Measurements from ENCODE around the gene ETHE1.

ETHE1 gene

DNA sequence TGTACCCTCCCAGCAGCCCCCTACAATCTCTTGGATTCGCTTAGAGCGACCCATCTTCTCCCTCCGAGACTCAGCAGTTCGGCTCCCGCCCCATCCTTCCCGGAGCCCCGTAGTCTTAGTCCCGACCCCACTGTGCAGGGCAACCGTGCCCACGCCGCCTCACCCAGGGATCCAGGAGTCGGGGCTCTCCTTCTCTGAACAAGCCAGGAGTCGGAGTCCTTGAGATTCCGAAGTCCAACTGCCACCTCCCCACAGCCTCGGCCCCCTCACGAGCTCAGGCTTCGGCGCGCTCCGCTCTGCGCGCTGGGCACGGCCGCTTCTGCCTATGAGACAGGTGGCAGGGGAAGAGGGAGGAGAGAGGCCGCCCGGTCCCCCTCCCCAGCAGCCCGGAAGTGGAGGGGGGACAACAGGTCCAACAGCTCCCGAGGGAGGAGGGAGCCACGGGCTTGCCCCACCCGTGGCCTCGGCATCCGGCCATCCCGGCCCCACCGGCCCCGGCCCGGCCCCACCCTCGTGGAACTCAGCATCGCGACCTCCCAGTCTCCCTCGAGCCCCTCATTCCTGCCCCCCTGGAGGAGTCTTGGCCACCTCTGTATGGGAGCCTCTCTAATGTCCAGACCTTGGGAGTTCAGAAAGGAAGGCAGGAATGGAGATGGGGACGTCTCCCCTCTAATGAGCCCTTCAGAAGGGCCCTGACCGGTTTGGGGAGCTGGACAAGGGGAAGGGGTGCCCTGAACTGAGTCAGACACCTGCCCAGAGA, 22.4 kb downstream of the ETHE1 start, which contains the start of gene PHLDB3:
Gene PHLDB3 (minus strand): TSS at position 321 of the 760 bp plus-strand sequence. CDS start 628 bp downstream, outside the sequence.
- H3K27ac ChIP-seq (ENCODE audit: low read length): no peak within 1 kb of the TSS
- H3K4me1 ChIP-seq (ENCODE audit: control insufficient read depth, insufficient read depth, low read length): 0 out of 2 replicates have a peak, but pooled peaks cover 4% of the 10 kb centered on the region
- no peaks in the 10 kb centered on the region for H3K36me3 ChIP-seq (ENCODE audit: control insufficient read depth, insufficient read depth, low read length)
- DNase-seq (ENCODE audit: low read depth, low spot score): no peak
- no CpG with 5 or more reads among the region's 42 CpGs for WGBS (ENCODE audit: insufficient coverage, insufficient read length)
- peaks cover 3% of the 10 kb centered on the region; the same call in 1 of the 2 replicates for H3K27me3 ChIP-seq (ENCODE audit: control insufficient read depth, insufficient read depth, low read length)
- peak within 1 kb of the TSS; percentile 74 for H3K4me3 ChIP-seq (ENCODE audit: low read length)
- H3K9me3 ChIP-seq (ENCODE audit: control insufficient read depth, insufficient read depth, low read length): no peaks in the 10 kb centered on the region

DNA sequence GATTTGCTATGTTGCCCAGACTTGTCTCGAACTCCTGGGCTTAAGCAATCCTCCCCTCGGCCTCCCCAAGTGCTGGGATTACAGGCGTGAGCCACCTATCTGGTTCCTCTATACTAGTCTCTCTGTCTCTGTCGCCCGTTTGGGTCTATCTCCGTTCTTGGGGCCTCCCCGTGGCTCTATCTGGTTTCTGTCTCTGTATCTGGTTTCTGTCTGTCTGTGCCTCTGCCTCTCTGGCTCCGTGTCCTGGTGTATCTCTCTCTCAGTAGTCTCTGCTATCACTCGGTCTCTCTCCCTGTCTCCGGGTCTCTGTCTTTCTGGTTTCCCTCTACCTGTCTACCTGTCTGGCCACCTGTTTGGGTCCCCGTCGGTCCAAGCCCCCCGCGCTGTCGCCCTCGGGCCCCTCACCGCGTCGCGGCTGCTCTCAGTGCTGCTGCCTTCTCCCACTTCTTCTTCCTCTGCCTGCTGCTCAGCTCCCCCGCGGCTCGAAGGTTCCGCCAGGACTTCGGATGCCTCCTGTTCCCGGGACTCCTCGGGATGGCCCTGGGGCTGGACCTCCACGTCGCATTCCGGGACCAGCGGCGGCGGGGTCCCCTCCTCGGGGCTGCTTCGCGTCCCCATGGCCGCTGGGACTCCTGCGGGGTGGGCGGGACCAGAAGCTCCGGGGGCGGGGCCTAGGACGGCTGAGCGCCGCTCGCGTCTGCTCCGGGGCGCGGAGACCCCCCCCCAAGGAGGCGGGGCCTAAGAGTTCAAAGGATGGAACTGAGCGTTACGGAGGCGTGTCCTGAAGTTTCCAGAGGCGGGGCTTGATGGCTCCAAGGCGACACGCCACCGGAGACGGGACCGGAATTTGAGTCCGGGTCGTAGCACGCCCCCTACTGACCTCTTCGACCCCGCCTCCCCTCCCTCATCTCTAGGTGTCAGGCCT, 23.2 kb downstream of the ETHE1 start:
- H3K27me3 ChIP-seq (ENCODE audit: control insufficient read depth, insufficient read depth, low read length): peaks cover 3% of the 10 kb centered on the region; the same call in 1 of the 2 replicates
- DNase-seq (ENCODE audit: low read depth, low spot score): peak; percentile 85
- H3K9me3 ChIP-seq (ENCODE audit: control insufficient read depth, insufficient read depth, low read length): no peaks in the 10 kb centered on the region
- no peak overlapping the region for H3K27ac ChIP-seq (ENCODE audit: low read length)
- WGBS (ENCODE audit: insufficient coverage, insufficient read length): no CpG with 5 or more reads among the region's 64 CpGs
- no peaks in the 10 kb centered on the region for H3K36me3 ChIP-seq (ENCODE audit: control insufficient read depth, insufficient read depth, low read length)
- 0 out of 2 replicates have a peak, but pooled peaks cover 4% of the 10 kb centered on the region for H3K4me1 ChIP-seq (ENCODE audit: control insufficient read depth, insufficient read depth, low read length)
- peak overlapping the region; percentile 74 for H3K4me3 ChIP-seq (ENCODE audit: low read length)

DNA sequence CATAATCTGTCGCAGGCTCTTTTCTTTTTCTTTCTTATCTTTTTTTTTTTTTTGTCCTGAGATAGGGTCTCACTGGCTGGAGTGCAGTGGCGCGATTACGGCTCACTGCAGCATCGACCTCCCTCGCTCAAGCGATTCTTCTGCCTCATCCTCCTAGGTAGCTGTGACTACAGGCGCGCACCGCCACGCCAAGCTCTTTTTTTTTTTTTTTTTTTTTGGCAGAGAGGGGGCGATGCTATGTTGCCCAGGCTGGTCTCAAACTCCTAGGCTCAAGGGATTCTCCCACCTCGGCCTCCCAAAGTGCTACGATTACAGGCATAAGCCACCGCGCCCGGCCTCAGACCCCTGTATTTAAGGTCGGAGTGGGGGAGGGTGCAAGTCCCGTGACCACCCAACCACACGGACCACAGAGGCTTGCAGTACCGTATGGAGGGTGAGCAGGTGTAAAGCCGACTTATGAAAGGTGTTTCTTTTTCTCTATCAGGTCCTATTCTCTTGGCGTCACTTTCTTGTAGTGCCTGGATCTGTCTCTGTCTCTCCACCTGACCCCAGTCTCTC, 24.5 kb downstream of the ETHE1 start:
- Histone ChIP-seq H3K27me3 (ENCODE audit: control insufficient read depth, insufficient read depth, low read length) (peaks cover 3% of the 10 kb centered on the region; the same call in 1 of the 2 replicates), H3K4me1 (ENCODE audit: control insufficient read depth, insufficient read depth, low read length) (0 out of 2 replicates have a peak, but pooled peaks cover 4% of the 10 kb centered on the region), H3K9me3 (ENCODE audit: control insufficient read depth, insufficient read depth, low read length) (no peaks in the 10 kb centered on the region), H3K36me3 (ENCODE audit: control insufficient read depth, insufficient read depth, low read length) (no peaks in the 10 kb centered on the region), H3K27ac (ENCODE audit: low read length) (no peak overlapping the region), H3K4me3 (ENCODE audit: low read length) (no peak overlapping the region)
- no peak for DNase-seq (ENCODE audit: low read depth, low spot score)
- WGBS (ENCODE audit: insufficient coverage, insufficient read length): no CpG with 5 or more reads among the region's 23 CpGs

DNA sequence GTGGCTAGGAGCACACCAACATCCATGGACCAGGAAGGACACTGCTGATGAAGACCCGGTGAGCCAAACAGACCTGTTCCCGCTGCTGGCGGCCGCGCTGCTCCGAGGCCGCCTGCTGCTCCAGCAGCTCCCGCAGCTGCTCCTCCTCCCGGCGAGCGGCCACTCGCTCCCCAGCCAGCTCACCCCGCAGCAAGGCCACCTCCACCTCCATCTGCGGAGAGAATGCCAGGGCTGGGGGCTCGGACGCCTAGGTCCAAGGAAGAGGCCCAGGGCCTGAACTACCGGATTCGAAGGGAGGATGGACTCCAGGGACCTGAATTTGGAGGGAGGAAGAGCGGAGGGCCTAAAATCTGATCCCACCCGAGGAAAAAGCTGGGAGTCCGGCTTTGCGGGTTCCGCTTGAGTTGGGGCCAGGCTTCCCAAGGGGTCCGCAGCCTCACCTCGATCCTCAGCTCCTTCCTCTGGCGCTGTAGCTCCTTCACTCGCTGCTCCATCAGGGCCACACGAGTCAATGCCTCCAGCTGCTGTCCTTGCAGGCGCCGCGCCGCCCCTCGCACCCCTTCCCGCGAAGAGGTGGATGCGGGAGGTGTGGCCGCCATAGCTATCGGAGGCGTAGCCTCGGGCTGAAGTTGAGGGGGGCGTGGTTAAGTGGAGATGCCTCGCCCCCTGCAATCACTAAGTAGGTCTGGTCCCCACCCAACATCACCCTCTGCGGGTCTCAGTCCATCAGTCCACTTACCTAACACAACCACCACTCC, 25.2 kb downstream of the ETHE1 start:
- Histone ChIP-seq H3K4me3 (ENCODE audit: low read length) (peak overlapping the region; percentile 44; the same call in 1 of the 2 replicates), H3K9me3 (ENCODE audit: control insufficient read depth, insufficient read depth, low read length) (no peaks in the 10 kb centered on the region), H3K27me3 (ENCODE audit: control insufficient read depth, insufficient read depth, low read length) (peaks cover 3% of the 10 kb centered on the region; the same call in 1 of the 2 replicates), H3K4me1 (ENCODE audit: control insufficient read depth, insufficient read depth, low read length) (0 out of 2 replicates have a peak, but pooled peaks cover 4% of the 10 kb centered on the region), H3K36me3 (ENCODE audit: control insufficient read depth, insufficient read depth, low read length) (0 out of 2 replicates have a peak, but pooled peaks cover 4% of the 10 kb centered on the region), H3K27ac (ENCODE audit: low read length) (no peak overlapping the region)
- DNase-seq (ENCODE audit: low read depth, low spot score): no peak
- WGBS (ENCODE audit: insufficient coverage, insufficient read length): no CpG with 5 or more reads among the region's 43 CpGs

DNA sequence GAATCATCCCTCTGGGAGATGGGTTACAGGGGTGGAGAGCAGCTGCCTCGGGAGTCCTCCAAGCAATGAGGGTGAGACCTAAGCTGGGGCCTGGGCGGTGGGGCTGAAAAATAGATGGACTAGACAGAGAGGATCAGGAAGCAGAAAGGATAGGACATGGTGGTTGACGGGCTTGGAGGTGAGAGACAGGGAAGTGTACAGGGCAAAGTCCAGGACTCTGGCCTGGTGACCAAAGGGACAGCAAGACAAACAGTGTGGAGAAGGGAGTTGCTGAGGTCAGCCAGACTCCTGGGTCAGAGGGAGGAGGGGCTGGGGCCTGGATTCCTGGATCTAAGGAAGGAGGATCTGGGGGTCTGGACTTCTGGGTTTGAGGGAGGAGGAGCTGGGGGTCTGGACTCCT, 28.0 kb downstream of the ETHE1 start:
- DNase-seq (ENCODE audit: low read depth, low spot score): no peak
- no CpG with 5 or more reads among the region's 3 CpGs for WGBS (ENCODE audit: insufficient coverage, insufficient read length)
- Histone ChIP-seq H3K9me3 (ENCODE audit: control insufficient read depth, insufficient read depth, low read length) (no peaks in the 10 kb centered on the region), H3K27me3 (ENCODE audit: control insufficient read depth, insufficient read depth, low read length) (peaks cover 3% of the 10 kb centered on the region; the same call in 1 of the 2 replicates), H3K36me3 (ENCODE audit: control insufficient read depth, insufficient read depth, low read length) (0 out of 2 replicates have a peak, but pooled peaks cover 4% of the 10 kb centered on the region), H3K4me1 (ENCODE audit: control insufficient read depth, insufficient read depth, low read length) (0 out of 2 replicates have a peak, but pooled peaks cover 4% of the 10 kb centered on the region), H3K4me3 (ENCODE audit: low read length) (no peak overlapping the region), H3K27ac (ENCODE audit: low read length) (no peak overlapping the region)

DNA sequence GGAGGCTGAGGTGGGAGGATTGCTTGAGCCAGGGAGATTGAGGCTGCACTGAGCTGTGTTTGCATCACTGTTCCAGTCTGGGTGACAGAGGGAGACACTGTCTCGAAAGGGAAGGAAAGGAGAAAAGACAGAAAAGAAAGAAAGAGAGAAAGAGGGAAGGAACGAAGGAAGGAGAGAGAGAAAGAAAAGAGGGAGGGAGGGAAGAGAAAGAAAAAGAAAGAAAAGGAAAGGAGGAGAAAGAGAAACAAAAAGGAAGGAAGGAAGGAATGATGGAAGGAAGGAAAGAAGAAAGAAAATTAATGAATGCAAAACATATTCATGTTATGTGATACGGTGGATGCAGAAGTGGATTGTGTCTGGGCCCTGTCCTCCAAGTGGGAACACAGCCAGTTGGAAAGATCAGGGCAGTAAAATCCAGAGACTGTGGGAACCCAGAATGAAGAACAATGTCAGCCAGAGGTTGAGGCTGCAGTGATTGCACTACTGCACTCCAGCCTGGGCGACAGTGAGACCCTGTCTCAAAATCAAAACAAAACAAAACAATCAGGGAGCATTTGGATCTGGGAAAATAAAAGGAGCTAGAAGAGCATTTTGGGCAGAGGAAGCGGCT, 28.7 kb downstream of the ETHE1 start:
- WGBS (ENCODE audit: insufficient coverage, insufficient read length): no CpG with 5 or more reads among the region's 5 CpGs
- DNase-seq (ENCODE audit: low read depth, low spot score): no peak
- H3K4me1 ChIP-seq (ENCODE audit: control insufficient read depth, insufficient read depth, low read length): 0 out of 2 replicates have a peak, but pooled peaks cover 4% of the 10 kb centered on the region

DNA sequence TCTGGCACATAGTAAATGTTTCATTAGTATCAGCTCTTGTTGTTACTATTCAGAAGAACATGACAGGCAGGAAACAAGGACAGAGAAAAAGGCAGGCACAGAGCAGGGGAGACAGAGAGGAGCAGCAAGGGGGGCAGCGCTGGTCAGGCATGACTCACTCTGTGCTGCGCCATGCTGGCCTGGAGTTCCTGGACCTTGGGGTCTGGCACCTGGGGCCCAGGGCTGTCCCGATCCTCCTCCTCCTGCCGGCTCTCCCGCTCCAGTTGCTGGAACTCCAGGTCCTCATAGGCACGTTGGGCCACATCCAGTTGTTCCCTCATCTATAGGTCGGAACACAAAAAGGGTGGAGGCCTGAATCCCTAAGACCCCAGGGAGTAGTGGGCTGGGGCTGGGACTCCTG, 30.0 kb downstream of the ETHE1 start:
- Histone ChIP-seq H3K36me3 (ENCODE audit: control insufficient read depth, insufficient read depth, low read length) (0 out of 2 replicates have a peak, but pooled peaks cover 4% of the 10 kb centered on the region), H3K27ac (ENCODE audit: low read length) (no peak overlapping the region), H3K4me3 (ENCODE audit: low read length) (no peak overlapping the region), H3K4me1 (ENCODE audit: control insufficient read depth, insufficient read depth, low read length) (0 out of 2 replicates have a peak, but pooled peaks cover 4% of the 10 kb centered on the region), H3K9me3 (ENCODE audit: control insufficient read depth, insufficient read depth, low read length) (no peaks in the 10 kb centered on the region), H3K27me3 (ENCODE audit: control insufficient read depth, insufficient read depth, low read length) (no peaks in the 10 kb centered on the region)
- WGBS (ENCODE audit: insufficient coverage, insufficient read length): no CpG with 5 or more reads among the region's 7 CpGs
- DNase-seq (ENCODE audit: low read depth, low spot score): no peak

More for the DNA sequence above, 28.7 kb downstream of the ETHE1 start:
- Histone ChIP-seq H3K9me3 (ENCODE audit: control insufficient read depth, insufficient read depth, low read length) (no peaks in the 10 kb centered on the region), H3K27me3 (ENCODE audit: control insufficient read depth, insufficient read depth, low read length) (peaks cover 3% of the 10 kb centered on the region; the same call in 1 of the 2 replicates), H3K4me3 (ENCODE audit: low read length) (no peak overlapping the region), H3K36me3 (ENCODE audit: control insufficient read depth, insufficient read depth, low read length) (0 out of 2 replicates have a peak, but pooled peaks cover 4% of the 10 kb centered on the region), H3K27ac (ENCODE audit: low read length) (no peak overlapping the region)

DNA sequence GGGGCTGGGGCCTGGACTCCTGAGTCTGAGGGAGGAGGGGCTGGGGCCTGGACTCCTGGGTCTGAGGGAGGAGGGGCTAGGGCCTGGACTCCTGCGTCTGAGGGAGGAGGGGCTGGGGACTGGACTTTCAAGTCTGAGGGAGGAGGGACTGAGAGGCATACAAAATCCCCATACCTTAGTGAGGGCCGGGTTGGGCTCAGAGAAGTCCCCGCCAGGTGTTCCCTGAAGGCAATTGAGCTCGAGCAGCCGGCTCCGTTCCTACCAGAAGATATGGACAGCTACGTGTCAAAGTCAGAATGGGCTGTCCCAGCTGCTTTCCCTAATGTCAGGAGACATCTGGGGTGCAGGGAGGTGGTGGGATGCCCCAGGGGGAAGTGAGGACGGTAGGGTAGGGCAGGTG, 31.9 kb downstream of the ETHE1 start:
- Histone ChIP-seq H3K36me3 (ENCODE audit: control insufficient read depth, insufficient read depth, low read length) (0 out of 2 replicates have a peak, but pooled peaks cover 4% of the 10 kb centered on the region), H3K27ac (ENCODE audit: low read length) (no peak overlapping the region), H3K9me3 (ENCODE audit: control insufficient read depth, insufficient read depth, low read length) (no peaks in the 10 kb centered on the region), H3K4me3 (ENCODE audit: low read length) (no peak overlapping the region), H3K27me3 (ENCODE audit: control insufficient read depth, insufficient read depth, low read length) (no peaks in the 10 kb centered on the region), H3K4me1 (ENCODE audit: control insufficient read depth, insufficient read depth, low read length) (no peaks in the 10 kb centered on the region)
- no peak for DNase-seq (ENCODE audit: low read depth, low spot score)
- no CpG with 5 or more reads among the region's 8 CpGs for WGBS (ENCODE audit: insufficient coverage, insufficient read length)

DNA sequence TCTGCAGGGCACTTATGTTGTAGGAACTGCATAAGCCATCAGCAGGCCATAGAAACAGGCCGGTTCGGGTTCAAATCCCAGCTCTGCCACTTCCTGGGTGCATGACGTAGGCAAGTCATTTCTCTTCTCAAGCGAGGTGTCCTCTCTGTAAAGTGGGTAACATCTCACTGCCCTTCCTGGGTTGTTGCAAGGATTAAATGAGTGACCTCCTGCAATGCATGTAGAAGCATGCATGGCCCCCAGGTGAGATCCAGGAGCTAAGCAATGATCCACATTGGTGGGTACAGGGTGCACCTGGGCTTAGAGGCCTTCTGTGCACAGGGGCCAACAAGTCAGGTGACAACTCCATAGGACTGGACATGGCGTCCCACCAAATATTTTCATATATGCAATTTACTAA, 36.2 kb downstream of the ETHE1 start:
- Histone ChIP-seq H3K27ac (ENCODE audit: low read length) (no peak overlapping the region), H3K4me1 (ENCODE audit: control insufficient read depth, insufficient read depth, low read length) (no peaks in the 10 kb centered on the region), H3K9me3 (ENCODE audit: control insufficient read depth, insufficient read depth, low read length) (no peaks in the 10 kb centered on the region), H3K36me3 (ENCODE audit: control insufficient read depth, insufficient read depth, low read length) (no peaks in the 10 kb centered on the region), H3K4me3 (ENCODE audit: low read length) (no peak overlapping the region), H3K27me3 (ENCODE audit: control insufficient read depth, insufficient read depth, low read length) (no peaks in the 10 kb centered on the region)
- no peak for DNase-seq (ENCODE audit: low read depth, low spot score)
- WGBS (ENCODE audit: insufficient coverage, insufficient read length): no CpG with 5 or more reads among the region's 5 CpGs

Data from iPS DF 6.9 (cell line).